ENCODE data around the gene ENOX2.
"Not testable (repeated sequence)": the region's sequence is repeated elsewhere in the genome, so short reads cannot be mapped to it uniquely, and the experiment has no call there.

Gene ENOX2

GRCh38 chrX:130746709-130747342 lies 156.2 kb downstream of the ENOX2 start:
- DNase-seq, result peak; percentile 53

DNA sequence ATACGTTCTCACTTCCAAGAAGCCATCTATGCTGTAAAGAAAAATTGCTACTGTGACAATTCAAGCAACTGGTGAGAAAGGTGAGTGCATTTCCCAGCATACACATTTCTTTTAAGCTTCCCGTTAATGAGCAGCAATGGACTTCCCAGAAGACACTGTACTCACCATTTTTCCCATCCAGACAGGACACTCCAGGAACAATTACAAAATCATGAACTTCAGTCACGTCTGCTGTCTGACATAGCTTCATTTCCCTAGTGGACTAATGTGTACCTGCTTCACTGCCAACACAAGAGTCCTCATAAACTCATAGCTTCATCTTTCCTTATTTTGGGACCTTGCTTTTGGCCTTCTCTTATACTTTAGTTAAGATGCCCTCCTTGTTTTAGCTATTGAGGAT lies 156.9 kb downstream of the ENOX2 start:
- no peak for DNase-seq

DNA sequence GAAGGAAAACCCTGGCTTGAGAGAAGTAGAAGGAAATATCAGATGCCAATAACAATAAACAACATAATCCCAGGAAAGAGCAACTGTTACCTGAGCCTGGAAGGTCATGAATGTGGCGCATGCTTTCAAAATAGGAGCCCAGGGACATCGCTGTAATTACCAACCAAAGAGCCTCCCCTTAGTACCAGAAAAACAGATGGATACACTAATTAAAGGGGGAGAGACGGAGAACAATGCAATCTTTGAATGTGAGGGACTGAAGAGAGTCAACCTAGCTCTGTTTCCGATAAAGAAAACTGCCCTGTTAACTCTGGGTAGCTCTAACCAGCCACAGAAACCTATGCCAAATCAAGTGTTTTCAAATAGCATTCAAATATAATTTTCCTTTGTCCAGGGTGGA lies 161.4 kb downstream of the ENOX2 start:
- DNase-seq, result no peak

GRCh38 chrX:130741151-130741550 lies 161.9 kb downstream of the ENOX2 start:
- no peak for DNase-seq

DNA sequence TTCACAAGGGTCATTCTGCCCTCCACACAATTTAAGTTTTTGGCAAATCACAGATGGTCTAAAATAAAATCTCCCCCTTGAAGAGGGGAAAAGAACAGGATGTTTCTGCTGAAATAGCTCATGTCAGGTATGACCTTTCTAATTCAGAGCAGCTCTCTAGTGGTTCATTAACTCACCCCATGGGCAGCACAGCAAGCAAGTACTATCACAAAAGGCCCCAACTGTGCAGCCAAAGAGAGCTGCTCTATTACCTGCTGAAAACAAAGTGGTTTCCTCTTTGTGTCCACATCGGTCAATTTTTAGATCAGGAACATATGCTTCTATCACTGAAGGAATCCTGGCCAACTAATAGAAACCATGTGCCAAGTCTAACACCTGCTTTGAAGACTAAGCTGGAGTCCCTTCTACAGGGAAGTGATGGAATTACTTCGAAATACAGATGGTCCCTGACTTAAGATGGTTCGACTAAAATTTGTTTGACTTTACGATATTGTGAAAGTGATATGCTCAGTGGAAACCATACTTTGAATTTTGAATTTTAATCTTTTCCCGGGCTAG lies 164.3 kb downstream of the ENOX2 start:
- DNase-seq, result no peak

- DNase-seq, result no peak
Observed at GRCh38 chrX:130734713-130735112, 168.3 kb downstream of the ENOX2 start.

GRCh38 chrX:130728208-130728607 lies 174.8 kb downstream of the ENOX2 start:
- peak; percentile 58 for DNase-seq

GRCh38 chrX:130726661-130727060 lies 176.3 kb downstream of the ENOX2 start:
- DNase-seq, result peak; percentile 64

DNA sequence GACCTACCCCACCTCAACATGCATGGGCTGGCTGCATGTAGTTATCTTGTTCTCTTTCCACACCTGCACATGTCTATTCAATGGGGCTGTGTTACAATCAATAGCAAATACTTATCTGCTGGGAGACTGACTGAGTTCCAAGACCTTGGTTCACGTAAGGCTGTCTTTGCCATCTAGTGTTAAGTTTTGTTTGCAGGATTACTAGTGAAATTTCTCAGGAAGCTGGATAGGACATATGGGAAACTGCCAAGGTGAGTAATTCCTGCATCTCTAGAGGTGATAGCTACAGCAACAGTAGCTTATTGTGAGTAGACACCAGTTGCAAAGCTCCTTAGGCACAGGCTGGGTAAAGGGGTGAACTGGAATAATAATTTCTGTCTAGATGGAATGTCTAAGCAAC lies 177.5 kb downstream of the ENOX2 start:
- no peak for DNase-seq

DNA sequence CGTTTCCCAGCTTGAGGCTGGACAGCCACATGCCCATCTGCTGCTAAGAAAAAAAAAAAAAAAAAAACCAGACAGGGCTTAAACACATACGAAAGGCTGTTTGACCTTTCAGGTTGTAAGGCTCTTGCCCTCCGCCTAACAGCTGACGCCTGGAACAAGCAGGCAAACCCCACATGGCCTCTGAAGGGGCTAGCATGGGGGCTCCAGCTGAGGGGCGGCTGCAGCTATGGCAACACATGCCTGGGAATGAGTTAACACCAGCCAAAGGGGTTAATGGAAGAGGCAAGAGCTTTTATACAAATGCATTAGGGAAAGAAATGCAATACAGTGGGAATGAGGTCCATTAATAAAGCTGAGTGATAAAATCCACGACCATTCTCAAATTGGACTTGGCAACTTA lies 183.6 kb downstream of the ENOX2 start:
- no peak for DNase-seq

DNA sequence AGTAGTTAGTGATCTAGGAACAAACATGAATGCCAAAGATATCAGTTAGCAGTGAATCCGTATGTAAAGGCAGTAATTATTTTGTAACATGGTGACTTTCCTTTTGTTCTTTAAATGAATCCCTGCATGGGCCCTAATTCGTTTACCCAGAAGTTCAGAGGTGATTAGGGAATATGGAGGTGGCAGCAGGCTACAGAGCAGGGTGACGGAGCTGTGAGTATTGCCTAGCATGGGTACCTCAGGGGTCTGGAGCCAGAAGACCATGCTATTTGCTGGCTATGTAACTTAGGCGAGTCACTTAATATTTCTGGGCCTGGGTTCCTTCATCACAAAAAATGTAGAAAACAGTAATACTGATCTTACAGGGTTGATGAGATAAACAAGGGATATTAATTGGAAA lies 184.9 kb downstream of the ENOX2 start:
- DNase-seq, result no peak

GRCh38 chrX:130716781-130717413 lies 186.1 kb downstream of the ENOX2 start:
- no peak for DNase-seq

DNA sequence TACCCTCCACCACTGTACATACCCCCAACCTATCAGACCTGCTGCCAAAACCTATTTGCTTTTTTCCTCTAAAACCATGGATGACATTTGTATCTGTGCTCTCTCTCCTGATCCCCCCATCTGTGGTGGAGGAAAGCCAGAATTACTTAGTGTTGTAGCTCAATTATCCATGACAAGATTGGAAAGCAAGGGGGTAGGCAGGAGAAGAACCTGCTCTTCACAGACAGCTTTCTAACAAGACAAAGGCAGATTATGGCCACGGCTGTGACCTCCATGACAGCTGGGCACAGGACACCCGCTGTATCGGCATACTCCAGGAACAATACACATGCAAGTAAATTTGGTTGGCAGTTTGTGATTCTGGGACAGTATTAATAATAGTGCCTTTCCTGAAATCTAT lies 186.7 kb downstream of the ENOX2 start:
- no peak for DNase-seq

GRCh38 chrX:130715299-130715698 lies 187.7 kb downstream of the ENOX2 start:
- peak; percentile 47 for DNase-seq

- no peak for DNase-seq
Observed at GRCh38 chrX:130714665-130715064, 188.3 kb downstream of the ENOX2 start.

DNA sequence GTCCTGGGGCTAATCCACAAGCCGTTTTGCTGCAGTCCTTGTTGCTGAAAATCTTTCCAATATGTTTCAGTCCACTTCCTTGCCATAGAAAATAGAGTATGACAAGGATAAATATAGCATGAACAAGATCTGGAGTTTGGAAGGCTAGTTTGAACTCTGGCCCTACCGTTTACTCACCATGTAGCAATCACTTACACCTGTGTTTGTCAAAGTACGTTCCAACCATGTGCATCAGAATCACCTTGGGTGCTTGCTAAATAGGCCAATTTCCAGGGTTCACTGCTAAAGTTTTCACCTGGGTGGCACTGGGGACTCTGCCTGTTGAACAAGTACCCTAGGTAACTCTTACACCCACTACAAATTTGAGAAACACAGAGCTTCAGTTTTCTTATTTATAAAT lies 188.9 kb downstream of the ENOX2 start:
- DNase-seq, result no peak

DNA sequence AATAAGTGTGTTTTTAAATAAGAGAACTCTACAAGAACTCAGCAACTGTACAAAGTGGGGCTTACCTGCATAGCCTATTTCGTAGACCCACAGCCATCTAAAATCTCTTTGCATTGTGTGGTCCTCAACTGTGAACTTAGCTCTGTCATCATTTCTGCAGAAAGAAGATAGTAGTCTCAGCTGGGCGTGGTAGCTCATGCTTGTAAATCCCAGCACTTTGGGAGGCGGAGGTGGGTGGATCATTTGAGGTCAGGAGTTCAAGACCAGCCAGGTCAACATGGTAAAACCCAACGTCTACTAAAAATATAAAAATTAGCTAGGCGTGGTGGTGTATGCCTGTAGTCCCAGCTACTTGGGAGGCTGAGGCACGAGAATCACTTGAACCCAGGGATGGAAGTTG lies 193.8 kb downstream of the ENOX2 start:
- DNase-seq, result not testable (repeated sequence)

DNA sequence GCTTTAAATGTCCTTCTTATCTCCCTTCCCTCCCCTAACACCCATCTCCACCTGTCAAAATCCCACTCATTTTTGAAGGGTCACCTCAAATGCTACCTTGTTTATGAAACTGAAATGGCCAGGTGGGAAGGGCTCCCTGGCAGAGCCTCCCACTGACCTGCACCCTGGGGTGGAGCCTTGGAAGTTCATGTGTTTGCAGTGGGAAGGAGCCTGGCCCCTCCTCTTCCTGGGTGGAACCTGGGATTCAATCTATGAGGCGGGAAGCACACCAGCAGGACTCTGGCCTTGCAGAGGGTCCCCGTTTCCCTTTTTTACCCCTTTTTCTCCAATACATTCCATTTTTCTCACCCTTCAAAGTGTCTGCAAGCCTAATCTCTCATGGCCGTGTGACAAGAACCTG lies 197.4 kb downstream of the ENOX2 start:
- no peak for DNase-seq

DNA sequence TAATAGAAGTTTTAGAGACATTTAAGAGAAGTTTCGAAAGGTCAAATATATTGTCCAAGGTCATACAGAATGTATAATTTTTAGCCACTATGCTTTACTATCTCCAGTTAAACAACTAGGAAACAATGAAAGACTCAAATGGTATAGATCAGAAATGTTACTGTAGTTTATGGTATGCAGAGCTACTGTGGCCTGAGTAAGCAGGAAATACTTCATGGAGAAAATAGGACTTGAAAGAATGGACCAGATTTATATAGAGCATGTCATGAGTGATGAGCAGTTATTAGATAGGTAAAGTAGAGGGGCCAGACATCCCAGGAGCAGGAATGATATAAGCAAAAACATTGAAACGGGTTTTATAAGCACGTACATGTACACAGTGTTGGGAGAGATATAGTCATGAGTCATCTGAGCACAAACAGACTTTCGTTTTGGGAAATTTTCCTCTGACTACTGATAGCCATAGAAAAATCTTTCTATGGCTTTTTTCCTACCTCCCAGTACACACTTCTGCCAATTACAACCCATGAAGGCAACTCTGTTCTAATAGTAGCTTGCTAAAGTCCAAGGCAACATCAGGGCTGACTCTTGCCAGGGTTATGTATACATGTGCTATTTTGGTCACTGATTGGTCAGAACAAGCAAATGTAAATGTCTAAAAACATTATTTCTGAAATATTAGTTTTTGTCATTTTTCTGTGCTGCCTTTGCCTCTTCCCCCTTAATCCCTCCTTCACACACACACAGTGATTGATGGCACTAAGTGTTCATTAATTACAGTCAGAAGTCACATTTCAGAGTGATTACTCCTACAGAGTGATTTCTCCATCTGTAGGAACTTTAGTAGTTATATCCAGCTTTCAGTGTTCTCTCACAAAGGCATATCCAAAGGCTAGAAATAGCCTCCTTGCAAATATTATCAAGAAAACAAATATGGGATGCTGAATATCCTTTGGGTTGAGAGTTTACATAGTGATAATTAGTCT lies 198.7 kb downstream of the ENOX2 start:
- peak; percentile 42 for DNase-seq

DNA sequence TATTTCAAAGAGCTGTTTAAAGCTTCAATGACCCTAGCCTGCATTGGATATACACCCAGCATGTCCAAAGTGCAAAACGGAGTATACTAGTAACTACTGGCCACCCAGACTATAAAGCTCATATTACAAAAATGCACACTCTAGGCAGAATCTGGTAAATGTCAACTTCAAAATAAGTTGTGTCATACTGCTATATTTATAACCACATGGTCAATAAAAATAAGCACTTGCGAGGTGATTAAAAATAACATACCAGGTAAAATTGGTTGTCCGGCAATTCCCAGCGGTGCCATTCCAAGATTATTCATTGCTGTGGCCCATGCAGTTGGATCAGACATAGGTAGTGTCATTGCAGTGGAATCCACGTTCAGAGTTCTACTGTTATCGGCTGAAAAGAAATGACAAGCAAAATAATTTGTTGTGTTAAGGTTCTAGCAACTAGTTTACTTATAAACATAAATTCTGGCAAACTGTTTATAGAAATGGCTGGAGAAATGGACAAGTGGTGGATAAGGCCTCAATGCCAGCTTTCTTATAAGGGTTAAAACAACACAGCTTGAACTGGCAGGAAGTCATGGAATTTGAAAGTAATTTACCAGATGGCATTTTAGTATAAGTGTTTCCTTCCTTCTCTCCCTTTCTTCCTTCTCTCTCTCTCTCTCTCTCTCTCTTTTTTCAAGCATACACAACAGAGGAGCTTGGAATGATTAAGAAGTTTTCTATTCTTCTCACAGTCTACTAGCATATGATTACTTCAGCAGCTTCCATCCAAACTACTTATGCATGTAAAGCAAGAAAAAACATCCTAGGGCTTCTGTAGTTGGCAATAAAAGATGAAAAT lies 199.9 kb downstream of the ENOX2 start:
- peak; percentile 20 for DNase-seq

GRCh38 chrX:130700629-130701028 lies 202.4 kb downstream of the ENOX2 start:
- DNase-seq, result no peak

DNA sequence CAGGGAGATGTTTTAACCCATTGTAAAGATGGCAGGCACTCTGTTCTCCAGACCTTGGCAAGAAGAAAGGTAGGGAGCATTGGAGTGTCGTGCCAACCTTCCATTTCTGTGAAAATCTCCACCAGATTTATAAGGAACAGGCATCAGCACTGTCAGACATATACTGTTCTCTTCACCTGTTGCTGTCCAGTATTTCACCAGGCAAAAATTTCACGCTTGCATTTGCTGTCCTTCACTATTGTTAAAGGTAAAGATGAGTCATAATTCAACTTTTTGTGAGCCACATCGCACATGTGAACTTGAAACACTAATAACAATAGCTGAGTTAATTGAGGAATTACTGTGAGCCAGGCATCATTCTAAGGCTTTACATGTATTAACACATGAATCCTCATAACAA lies 203.4 kb downstream of the ENOX2 start:
- DNase-seq, result no peak

- no peak for DNase-seq
Observed at GRCh38 chrX:130696542-130696941, 206.5 kb downstream of the ENOX2 start.
